Hematopoietic multipotent progenitor cell (in vitro differentiated cells): ENCODE data around the gene NCAPD2. TPM values are rescaled to one million over a fixed set of nuclear protein-coding genes. Genes with fewer than 3 reads are reported as not detected.

Source experiments
- DNase-seq, 3 donors: peaks; one replicate each; pipeline ENCODE4 v3.0.0-alpha.2; 2011 to 2015; ENCODE audit warnings: low read depth in 2 of 3, low spot score in 2 of 3
- total RNA-seq: library from RNA; depleted of rRNA; stranded (reverse); fragments of >200 nt; gene quantifications from one replicate; pipeline ENCODE4 v1.2.3, GENCODE V29; 2012

NCAPD2 gene
- total RNA-seq, 1 donor: 41.5 TPM

GRCh38 chr12:6533923-6534694 is 40.2 kb downstream of the NCAPD2 start, which contains the start of gene GAPDH:
Gene GAPDH, plus strand, starts transcription at chr12:6534517. Its CDS starts 316 bp downstream, at chr12:6534833.
- peak; percentile 74 to 96 (median 92) for DNase-seq

GRCh38 chr12:6534695-6534944 is 40.7 kb downstream of the NCAPD2 start:
- peak in 1 of 3 donors; percentile 84 for DNase-seq

- peak; percentile 49 to 91 (median 91) for DNase-seq
Measured at GRCh38 chr12:6534945-6535696, 41.2 kb downstream of the NCAPD2 start.

- DNase-seq: no peak
Measured at GRCh38 chr12:6535697-6535946, 41.7 kb downstream of the NCAPD2 start.

GRCh38 chr12:6535960-6536847 is 42.3 kb downstream of the NCAPD2 start:
- no peak for DNase-seq

- no peak for DNase-seq
Measured at GRCh38 chr12:6536894-6537579, 43.1 kb downstream of the NCAPD2 start.

- peak; percentile 78 to 91 (median 84) for DNase-seq
Measured at GRCh38 chr12:6537580-6538419, 43.9 kb downstream of the NCAPD2 start.

GRCh38 chr12:6538420-6539313 is 44.8 kb downstream of the NCAPD2 start:
- no peak for DNase-seq

GRCh38 chr12:6539314-6539682 is 45.4 kb downstream of the NCAPD2 start:
- DNase-seq: no peak

GRCh38 chr12:6539707-6540134 is 45.8 kb downstream of the NCAPD2 start:
- DNase-seq: no peak

GRCh38 chr12:6540181-6540877 is 46.4 kb downstream of the NCAPD2 start:
- DNase-seq: peak in 1 of 3 donors; percentile 33

GRCh38 chr12:6541371-6542165 is 47.7 kb downstream of the NCAPD2 start:
- DNase-seq: no peak

GRCh38 chr12:6542209-6543009 is 48.5 kb downstream of the NCAPD2 start:
- DNase-seq: no peak

- no peak for DNase-seq
Measured at GRCh38 chr12:6546016-6546415, 52.1 kb downstream of the NCAPD2 start.

- no peak for DNase-seq
Measured at GRCh38 chr12:6547566-6547965, 53.7 kb downstream of the NCAPD2 start.

- no peak for DNase-seq
Measured at GRCh38 chr12:6547987-6548386, 54.1 kb downstream of the NCAPD2 start.

- no peak for DNase-seq
Measured at GRCh38 chr12:6548556-6548955, 54.7 kb downstream of the NCAPD2 start.
